ENCODE data around the gene MBNL3.
A peak's percentile ranks its signal among the peaks of the same experiment; 100 is the strongest.
"Not testable (repeated sequence)": the region's sequence is repeated elsewhere in the genome, so short reads cannot be mapped to it uniquely, and the experiment has no call there.

Gene MBNL3

GRCh38 chrX:132480581-132481203 lies 8.1 kb downstream of the MBNL3 start:
- peak in 1 of 2 donors; percentile 26 for DNase-seq (ENCODE audit: low read depth in 2 of 2)

GRCh38 chrX:132474544-132475248 lies 14.1 kb downstream of the MBNL3 start:
- DNase-seq (ENCODE audit: low read depth in 2 of 2), result no peak

- no peak for DNase-seq (ENCODE audit: low read depth in 2 of 2)
Observed at GRCh38 chrX:132472397-132472796, 16.4 kb downstream of the MBNL3 start.

DNA sequence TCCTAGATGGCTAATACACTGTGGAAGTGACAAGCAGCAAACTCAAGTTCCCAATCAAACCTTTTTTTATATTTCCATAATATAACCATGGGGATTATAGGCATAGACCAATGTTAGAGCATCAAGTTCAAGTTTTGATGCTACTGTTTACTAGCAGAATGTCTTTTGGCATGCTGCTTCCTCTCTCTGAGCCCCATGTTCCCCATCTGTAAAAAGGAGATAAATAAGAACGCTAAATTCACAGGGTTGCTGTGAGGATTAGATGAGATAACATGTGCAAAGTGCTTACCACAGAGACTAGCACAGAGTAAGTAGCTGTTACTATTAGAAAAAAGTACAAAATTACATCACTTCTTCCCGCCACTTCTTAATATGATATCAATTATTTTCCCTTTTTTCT lies 18.0 kb downstream of the MBNL3 start:
- no peak for DNase-seq (ENCODE audit: low read depth in 2 of 2)

DNA sequence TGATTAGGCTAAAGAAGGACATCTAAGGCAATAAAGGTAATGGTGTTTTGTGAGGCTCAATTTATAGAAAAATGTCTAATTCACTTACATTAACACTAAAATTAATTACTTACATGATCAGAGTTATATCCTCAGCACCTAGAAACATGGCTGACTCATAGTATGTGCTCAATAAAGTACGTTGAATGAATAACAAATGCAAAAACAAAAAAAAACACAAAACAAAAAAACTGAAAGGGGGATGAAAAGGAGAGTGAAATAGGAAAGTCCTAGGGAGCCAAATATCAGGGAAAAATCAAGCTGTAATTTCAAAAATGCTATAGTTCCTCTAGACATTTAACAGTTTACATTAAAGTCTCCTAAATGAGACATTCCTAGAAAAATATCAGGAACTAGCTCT lies 18.7 kb downstream of the MBNL3 start:
- DNase-seq (ENCODE audit: low read depth in 2 of 2), result no peak

- no peak for DNase-seq (ENCODE audit: low read depth in 2 of 2)
Observed at GRCh38 chrX:132468454-132468853, 20.4 kb downstream of the MBNL3 start.

DNA sequence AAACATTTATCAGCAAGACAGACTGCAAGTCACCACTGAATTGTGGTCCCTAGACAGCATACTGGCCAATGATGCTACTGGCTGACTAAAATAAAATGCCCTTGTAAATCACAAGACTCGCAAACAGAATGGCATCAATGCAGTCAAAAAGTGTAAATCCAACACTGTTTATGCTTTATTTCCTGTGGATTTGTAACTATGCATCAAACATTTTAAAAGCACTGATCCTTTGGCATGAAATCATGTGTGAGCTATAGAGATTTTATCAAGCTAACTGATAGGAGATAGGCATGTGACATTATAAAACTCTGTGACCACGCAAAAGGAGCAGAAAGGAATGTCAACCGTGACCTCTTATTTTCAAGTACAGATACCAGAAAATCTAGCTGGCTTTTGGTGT lies 20.8 kb downstream of the MBNL3 start:
- DNase-seq (ENCODE audit: low read depth in 2 of 2), result no peak

GRCh38 chrX:132467026-132467425 lies 21.8 kb downstream of the MBNL3 start:
- DNase-seq (ENCODE audit: low read depth in 2 of 2), result no peak

GRCh38 chrX:132463411-132463810 lies 25.4 kb downstream of the MBNL3 start:
- no peak for DNase-seq (ENCODE audit: low read depth in 2 of 2)

DNA sequence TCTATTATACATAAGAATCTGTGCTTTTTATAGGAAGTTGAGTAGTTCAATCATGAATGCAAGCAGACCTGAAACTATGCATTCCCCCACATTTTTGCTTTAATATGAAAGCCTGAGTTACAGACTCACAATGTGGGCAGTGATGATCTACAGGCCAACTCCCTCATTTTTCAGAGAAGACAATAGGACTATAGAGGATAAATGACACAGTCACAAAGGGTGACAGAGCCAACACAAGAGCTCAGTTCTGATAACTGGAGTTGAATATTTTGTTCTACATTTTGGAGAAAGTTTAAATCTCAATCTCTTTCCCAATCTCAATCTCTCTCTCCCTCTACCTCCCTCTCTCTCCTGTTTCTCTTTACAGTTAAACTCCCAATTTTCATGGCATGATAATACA lies 27.0 kb downstream of the MBNL3 start:
- no peak for DNase-seq (ENCODE audit: low read depth in 2 of 2)

DNA sequence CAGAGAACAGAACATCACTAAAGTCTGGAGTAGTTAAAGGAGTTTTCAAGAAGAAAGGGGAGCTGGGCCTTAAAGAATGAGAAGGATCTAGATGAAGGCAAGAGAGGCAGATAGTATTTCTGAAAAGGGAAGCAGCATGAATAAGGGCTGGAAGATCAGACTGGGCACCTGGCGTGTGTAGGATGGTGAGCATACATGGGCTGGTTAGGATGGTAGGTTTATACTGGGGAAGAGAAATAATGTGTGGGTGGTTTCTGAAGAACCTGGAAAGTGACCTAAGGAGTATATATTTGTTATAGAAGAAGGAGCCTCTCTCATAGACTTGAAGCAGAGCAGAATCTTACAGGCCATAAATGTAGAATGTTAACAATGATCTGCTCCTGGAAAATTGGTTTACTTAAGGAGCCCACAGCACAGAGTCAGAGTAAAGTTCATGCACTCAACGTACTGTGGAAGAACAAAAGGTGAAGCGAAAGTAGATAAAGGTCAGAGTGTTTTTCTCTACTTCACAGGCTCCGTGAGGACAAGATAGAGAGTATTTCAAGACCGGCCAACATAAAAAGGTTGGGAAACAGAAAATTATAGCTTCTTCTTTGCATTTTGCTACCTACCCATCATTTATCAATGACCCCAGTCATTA lies 35.8 kb downstream of the MBNL3 start:
- DNase-seq (ENCODE audit: low read depth in 2 of 2), result no peak

- DNase-seq (ENCODE audit: low read depth in 2 of 2), result not testable (repeated sequence)
Observed at GRCh38 chrX:132445909-132446308, 42.9 kb downstream of the MBNL3 start.

DNA sequence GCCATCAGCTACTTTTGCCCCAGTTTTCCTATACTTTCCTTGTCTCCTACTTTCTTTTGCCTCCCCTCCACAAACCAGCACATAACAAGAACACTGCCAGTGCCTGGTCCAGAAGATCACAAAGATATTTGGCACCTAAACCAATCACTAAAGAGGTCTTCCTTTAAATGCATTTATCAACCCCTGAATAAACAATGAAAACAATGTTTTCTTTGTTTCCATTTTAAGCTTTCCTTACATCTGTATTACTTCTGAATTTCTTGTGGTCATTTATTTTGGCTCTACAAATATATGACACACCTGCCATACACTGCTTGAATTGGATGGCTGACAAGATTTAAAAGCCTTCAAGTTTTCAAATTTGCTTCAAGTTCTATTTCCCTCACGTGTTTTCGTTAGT lies 43.9 kb downstream of the MBNL3 start:
- DNase-seq (ENCODE audit: low read depth in 2 of 2), result no peak

DNA sequence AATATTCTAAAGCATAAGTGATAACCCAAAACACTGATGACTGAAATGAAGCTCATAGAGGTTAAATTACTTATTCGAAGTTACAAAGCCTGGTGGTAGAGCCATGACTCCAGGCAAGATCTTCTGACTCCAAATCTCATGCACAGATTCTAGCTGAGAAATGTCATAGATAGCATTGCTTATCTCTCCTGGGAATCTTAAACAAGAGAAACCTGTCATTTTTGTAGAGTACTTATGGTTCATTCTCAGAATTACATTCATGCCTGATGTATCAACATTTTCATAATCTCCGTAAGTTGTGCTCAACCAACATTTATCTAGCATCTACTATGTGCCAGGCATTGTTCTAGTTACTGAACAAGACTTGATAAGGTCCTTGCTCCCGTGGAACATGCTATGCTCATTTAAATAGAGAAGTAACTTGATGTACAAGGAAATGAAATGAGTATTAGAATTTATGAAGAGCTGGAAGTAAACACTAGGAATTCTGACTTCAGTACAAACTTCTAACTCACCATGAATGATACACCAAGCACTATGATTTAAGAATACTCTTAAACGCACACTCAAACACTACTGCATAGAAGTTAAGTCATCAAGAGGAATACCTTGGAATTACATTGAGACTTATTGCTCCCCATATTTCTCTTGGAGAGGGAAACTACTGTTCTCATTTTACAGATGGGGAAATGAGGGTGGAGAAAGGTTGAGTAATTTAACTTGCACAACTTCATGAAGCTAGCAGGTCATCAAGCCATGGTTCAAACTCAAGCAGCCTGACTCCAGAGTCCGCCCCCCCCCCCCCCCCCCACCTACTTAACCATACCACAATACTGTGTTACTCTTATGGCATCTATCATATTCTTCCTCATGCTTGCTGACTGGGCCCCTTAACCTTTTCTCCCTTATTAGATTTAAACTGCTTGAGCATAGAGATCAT lies 45.4 kb downstream of the MBNL3 start:
- DNase-seq (ENCODE audit: low read depth in 2 of 2), result no peak

GRCh38 chrX:132442691-132443090 lies 46.1 kb downstream of the MBNL3 start:
- DNase-seq (ENCODE audit: low read depth in 2 of 2), result no peak

DNA sequence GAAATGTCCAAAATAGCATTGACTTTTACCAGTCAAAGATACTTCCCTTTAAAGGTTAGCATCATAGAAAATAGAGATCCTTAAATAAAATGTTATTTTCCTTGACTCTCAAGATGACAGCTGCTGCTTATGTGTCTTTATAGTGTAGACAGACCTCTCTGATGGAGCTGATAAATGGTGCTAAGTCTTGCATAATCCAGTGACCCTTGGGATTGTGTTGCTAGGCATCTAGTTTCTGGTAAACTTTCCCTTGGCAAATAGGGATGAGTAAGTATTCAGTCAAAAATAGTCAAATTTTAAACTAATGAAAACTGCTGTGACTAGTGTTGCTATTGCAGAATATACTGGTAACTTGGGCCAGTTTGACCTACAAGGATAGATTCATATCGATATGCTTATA lies 53.6 kb downstream of the MBNL3 start:
- no peak for DNase-seq (ENCODE audit: low read depth in 2 of 2)

DNA sequence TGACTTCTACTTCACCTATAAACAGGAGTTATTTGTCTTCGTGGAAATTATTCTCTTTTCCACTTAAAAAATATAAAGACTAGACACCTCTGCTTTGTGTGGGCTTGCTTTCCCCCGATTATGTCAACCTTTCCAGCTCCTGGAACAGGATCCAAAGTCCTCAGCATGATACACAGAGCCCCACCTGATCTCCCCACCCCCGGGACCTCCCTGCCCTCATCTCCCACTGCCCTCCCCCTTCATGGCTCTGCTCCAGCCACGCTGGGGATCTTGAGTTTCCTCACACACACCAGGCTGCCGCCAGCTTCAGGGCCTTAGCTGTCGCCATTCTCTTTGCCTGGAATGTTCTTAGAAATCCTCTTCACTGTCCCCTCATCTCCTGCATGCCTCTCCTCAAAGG lies 55.3 kb downstream of the MBNL3 start:
- DNase-seq (ENCODE audit: low read depth in 2 of 2), result no peak

DNA sequence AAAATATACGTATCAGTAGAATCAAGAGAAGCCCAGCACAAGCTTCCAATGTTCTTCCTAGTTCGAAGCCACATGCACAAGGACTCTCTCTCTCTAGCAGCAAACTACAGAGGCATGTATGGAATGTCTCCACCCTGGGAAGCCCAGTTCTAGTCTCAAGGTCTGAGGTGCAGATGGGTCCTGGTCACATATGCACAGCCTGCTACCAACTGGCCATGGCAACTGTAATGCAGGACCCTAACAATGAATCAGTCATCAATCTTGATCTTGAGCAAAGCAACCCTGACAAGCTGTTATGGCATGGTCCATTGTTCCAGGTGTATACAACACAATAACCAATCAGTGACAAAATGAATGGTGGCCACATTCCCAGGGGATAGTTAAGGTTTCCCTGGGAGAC lies 55.8 kb downstream of the MBNL3 start:
- no peak for DNase-seq (ENCODE audit: low read depth in 2 of 2)

DNA sequence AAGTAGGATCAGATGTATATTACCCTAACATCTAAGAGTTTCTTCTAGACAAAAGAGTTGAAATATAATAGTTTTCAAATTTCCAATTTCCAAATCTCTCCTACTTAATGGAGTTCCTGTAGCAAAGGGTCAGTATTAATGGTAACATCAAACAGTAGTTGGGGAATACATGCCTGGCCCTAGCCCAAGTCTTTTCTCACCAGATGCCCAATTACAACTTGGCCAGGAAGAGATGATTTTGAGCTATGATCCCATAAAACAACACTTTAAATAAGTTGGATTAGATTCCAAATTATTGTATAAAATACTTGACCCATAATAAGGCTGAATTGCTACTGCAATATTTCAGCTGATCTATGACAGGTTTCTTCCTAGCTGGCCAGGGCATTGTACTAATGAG lies 59.9 kb downstream of the MBNL3 start:
- no peak for DNase-seq (ENCODE audit: low read depth in 2 of 2)

DNA sequence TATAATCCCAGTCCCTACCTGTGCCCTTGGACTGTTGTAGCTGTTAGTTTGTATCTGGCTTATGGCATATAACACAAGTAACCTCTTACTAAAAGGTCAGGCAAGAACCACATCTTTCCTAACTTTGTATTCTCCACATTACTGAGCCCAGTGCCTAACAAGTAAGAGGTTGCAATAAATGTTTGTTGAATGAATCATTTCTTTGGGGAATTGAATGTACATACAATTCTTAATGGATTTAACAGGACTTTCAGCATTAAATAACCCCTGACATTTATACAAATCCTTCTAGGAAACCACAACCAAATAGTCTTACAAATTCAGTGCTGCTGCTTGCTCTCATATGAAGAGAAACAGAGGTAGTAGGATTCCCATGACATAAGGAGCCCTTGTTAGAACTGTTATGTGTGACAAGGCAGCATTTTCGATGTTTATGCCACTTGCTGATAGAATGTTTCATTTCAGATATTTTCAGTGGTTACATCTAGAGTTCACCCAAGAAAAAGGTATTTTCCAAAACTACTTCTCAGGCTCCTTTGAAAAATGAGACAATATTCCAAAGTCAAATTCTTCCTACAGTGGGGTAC lies 62.0 kb downstream of the MBNL3 start:
- no peak for DNase-seq (ENCODE audit: low read depth in 2 of 2)

DNA sequence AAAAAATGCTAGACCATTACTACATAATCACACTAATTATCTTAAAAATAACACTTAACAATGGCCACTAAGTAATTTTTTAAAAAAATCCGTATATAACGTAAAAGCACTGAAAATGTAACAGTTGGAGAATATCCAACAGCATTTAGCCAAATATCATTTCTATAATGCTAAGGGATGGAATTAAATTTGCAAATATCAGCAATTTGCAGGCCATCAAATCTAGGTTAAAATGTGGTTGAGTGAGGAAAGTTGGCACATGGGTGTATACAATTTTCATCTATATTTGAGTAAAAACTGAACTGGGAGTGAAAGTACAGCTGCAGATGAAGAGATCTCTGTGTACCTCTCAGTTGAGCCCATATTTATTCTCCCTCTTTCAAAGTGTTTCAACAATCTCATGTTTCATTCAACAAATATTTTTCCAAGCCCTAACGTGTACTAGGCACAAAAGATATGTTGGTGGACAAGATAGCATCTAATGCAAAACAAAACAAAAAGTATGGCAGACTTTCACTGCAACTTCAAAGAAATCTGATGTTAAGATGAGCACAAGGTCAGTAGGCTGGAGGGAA lies 63.0 kb downstream of the MBNL3 start:
- no peak for DNase-seq (ENCODE audit: low read depth in 2 of 2)

Measured in stimulated activated CD8-positive, alpha-beta memory T cell treated with anti-CD3 and anti-CD28 coated beads, Interleukin-15, amount 100 ng/mL, for 48 hours (primary cell).